Right lung (tissue), 5 donors: ENCODE results near the gene TSEN54. TPM values are rescaled to one million over a fixed set of nuclear protein-coding genes. Genes with fewer than 3 reads are reported as not detected.

Experiments
- DNase-seq, 2 donors: peaks; one replicate each; pipeline ENCODE4 v3.0.0-alpha.2; 2013
- polyA plus RNA-seq, 5 donors: library from polyadenylated mRNA; unstranded; fragments of 120-200 nt; gene quantifications; one replicate each; pipeline versions ENCODE4 v1.2.1 to v1.2.3, GENCODE V29; 2013; ENCODE audit warnings: inconsistent platforms in 1 of 5, low replicate concordance in 1 of 5; ENCODE audit not compliant: insufficient read length in 5 of 5, insufficient read depth in 1 of 5

Gene TSEN54
- polyA plus RNA-seq, 5 donors = 33.2 to 47.2 (median 44.3) TPM

DNA sequence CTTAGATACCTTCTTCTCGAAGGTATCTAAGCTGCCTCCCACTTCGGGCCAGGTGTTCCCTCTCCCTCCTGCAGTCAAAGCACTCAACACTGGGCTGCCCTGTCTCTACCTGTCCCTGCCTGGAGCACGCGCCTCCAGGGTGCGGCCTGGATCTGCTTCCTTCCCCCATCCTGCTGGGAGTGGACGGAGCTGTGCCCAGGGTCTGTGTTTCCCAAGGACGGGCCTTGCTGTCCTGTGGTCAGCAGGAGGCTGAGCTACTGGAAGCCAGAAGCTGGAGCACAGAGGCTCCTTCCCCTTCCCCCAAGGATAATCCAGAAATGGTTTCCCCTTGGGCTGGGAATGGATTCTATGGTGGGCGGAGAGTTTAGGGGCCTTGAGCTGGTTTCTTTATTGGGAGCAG is 25.9 kb downstream of the TSEN54 start:
- DNase-seq = no peak

DNA sequence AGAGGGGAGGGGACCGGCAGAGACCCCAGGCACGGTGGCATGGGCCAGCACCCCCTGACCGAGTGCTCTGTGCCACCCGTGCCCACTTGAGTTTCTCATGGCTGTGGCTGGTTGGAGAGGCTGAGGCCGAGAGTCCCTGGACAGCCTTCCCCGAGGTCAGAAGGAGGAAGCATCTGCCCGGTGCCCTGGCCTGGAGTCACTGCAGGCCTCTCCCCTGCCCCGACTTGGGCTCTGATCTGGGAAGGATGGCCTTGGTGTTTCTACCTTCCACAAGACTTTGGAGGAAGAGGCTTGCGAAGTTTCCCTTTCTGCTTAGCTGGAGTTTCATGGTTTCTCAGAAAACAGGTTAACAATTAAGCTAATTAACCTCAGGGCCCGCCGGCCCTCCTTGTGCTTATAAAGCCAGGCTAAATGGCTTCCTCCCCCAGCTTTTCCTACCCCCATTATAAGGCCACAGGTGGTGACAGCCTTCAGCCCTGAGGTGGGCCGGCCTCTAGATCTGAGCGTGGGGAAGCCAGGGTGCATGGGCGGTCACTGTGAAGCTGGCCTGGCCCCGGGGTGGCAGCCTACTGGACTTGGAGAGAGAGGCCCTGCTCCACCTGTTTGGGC is 26.5 kb downstream of the TSEN54 start:
- no peak for DNase-seq

DNA sequence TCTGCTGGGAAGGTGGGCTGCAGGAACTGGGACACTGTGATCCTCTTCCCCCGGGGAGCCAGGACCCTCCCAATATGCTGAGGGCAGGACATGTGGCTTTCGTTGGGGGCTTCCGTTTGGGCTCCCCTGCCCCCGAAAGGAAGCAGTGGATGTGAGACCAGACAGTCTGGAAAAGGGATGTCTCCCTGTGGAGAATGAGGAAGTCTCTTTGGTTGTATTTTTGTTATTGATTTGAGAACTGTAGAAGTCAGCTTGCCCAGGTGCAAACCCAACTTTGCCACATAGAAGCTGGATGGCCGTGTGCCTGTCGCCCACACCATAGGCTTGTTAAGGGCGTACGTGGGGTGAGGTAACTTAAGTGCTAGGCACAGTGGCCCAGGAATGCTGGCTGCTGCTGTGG is 27.9 kb downstream of the TSEN54 start:
- DNase-seq = no peak

DNA sequence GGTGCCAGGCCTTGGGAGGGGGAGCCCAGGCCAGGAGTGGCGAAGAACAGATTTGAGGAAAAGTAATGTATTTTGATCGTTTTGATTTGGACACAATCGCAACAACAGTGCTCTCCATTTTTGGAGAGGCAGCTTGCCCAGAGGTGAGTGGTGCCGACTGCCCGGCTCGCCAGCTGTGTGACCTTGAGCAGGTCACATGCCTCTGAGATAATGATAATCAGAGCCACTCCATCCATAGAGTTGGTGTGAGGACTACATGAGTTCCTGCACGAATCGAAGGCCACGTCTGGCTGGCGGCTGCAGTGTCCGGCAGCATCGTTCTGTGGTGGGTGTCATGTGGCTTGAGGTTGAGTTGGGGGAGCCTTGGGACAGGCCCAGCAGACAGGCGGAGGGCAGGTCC is 29.9 kb downstream of the TSEN54 start:
- no peak for DNase-seq

DNA sequence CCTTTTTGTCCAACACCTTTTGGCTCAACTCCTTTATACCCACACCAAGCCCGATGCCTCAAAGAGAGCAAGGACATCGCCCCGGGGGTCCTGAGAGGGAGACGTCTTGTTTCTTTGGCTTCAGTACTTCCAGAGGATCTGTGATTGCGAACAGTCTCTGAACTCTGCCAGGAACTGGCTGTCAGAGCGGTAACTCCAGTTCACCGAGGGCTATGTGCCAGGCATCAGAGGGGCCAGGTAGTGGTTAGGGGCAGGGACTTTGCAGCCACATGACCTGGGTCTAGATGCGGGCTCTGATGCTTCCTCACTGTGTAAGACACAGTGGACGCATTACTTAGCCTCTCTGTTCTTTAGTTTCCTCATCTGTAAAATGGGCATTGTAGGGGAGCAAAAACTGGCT is 30.8 kb downstream of the TSEN54 start:
- no peak for DNase-seq

DNA sequence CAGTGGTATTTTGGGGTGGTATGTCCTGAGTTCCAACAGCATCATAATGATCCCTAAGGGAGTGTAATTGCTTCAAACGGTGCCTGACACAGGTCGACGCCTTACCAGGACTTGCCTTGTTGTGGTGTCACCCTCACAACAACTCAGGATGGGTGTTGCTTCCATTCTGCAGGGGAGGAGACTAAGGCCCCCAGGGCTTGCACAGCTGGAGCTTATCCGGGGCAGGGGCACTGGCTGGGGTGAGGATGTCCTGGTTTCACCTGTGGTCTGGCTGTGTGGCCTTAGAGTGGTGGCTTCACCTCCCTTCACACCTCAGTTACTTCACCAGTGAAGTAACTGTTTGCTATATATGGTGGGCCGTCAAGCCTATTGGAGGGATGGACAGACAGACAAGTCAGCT is 32.5 kb downstream of the TSEN54 start:
- no peak for DNase-seq

GRCh38 chr17:75549246-75550138 is 33.2 kb downstream of the TSEN54 start:
- peak; percentile 67 to 77 for DNase-seq

DNA sequence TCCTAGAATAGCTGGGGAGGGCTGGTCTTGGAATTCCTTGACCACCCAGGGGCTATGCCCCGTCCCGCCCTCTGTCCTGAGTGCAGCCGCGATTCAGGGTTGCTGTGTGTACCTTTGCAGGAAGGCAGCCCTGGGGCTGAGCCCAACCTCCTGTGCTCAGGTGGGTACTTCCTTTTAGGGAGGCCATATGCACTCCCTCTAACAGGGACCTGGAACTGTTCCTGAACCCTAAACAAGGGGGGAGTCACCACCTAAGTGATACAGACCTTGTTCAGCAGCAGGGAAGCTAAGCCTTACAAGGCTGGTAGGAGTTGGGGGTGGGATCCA is 33.8 kb downstream of the TSEN54 start:
- no peak for DNase-seq

DNA sequence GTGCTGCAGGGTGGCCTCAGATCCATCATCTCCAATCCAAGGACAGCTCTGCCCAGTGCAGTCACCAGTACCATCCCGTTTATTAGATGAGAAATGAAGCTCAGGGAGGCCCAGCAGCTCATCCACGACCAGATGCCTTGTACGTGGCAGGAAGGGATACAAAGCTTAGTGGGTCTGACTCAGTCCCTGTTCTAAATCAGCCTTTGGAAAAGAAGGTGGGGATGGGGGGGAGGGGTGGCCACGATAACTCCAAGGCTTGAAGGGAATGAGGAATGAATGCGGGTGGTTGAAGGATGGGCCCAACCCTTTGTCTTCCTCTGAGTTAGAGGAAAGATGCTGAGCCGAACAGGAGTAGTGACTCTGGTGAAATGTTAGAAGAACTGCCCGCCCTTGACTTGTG is 34.9 kb downstream of the TSEN54 start:
- no peak for DNase-seq

DNA sequence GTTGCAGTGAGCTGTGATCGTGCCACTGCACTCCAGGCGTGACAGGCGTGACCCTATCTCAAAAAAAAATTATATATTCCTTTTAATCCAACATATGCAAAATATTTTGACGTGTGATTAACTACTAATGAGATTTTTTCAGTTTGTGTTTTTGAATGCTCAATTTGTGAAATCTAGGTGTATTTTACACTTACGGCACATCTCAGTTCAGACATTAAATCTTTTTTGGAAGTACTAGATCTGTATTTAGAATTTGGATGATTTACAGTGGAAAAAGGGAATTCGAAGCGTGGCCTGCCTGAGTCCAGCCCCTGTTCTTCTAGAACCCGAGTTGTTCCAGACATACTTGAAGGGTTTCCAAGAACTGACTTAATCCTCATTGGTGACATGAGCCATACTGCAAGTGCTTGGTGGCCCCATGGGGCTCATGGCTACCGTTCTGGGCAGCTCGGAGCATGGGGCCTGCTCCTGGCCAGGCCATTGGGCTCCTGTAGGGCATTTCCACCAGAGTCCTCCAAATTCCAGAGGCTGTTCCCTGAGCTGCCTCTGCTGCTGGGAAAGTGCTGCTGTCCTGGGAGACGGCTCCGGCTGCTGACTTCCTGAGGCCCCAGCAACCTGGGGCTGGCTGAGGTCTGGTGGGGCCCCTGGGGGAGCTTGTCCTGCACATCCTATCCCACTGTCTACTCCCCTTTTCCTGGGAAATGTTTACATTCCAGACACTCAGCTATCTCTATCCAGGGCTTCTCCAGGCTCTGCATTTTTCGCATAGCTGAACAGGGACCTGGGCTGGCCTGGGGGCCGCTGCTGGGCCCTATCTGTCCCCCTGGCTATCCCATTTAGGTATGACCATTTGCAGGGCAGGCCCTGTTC is 36.3 kb downstream of the TSEN54 start:
- DNase-seq = no peak

GRCh38 chr17:75553295-75554110 is 37.2 kb downstream of the TSEN54 start:
- DNase-seq = no peak

DNA sequence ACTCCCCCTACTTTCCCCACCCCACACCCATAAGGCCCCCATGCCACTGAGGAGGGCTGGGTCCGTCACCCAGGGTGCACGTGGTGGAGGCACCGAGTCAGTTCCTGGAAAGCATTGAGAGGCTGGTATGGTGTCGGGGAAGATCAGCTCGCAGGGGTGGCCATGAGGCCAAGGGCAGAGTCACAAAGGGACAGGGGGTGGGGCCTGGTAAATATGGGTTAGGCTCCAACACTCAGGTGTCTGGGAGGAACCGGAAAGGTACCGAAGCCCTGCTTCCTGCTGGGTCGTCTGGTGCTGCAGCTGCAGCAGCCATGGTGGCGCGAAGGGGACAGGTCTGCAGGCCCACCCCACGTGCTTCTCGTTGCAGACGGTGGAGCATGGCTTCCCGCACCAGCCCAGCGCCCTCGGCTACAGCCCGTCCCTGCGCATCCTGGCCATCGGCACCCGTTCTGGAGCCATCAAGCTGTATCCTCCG is 39.4 kb downstream of the TSEN54 start:
- no peak for DNase-seq

GRCh38 chr17:75557075-75557851 is 40.9 kb downstream of the TSEN54 start:
- peak; percentile 57 to 63 for DNase-seq

- no peak for DNase-seq
These were observed 41.7 kb downstream of the TSEN54 start for GRCh38 chr17:75557852-75558665.

GRCh38 chr17:75558666-75559530 is 42.6 kb downstream of the TSEN54 start:
- no peak for DNase-seq

- no peak for DNase-seq
These were observed 43.7 kb downstream of the TSEN54 start for GRCh38 chr17:75559958-75560533.

GRCh38 chr17:75561927-75562603 is 45.7 kb downstream of the TSEN54 start:
- no peak for DNase-seq
